Calu3 (cell line): Measurements from ENCODE around the gene THBS4. TPM values are rescaled to one million over a fixed set of nuclear protein-coding genes. Genes with fewer than 3 reads are reported as not detected.

Experiments
- Bru-seq: library from RNA; stranded (reverse); fragments of 400-500 nt; gene quantifications from one replicate; lab custom pipeline; 2021; lab: Mats Ljungman, UMichigan
- BruChase-seq, 2 experiments: library from RNA; stranded (reverse); fragments of 400-500 nt; gene quantifications; one replicate each; lab custom pipeline; 2021; lab: Mats Ljungman, UMichigan
- BruUV-seq: library from RNA; stranded (reverse); fragments of 400-500 nt; replicated peaks from 2 replicates; lab custom pipeline; 2021; lab: Mats Ljungman, UMichigan
- CTCF ChIA-PET: fragments of 300-600 bp; sonication (Branson Sonifier 250); formaldehyde crosslinking; loops from one replicate; lab custom pipeline; 2022; ENCODE audit warnings: antibody characterized with exemption; lab: Charles Lee
- DNase-seq: peaks from one replicate; pipeline ENCODE4 v3.0.0; 2022
- H3K27ac Mint-ChIP-seq: one replicate; pipeline ENCODE4 v1.8.0; 2022; ENCODE audit warnings: mixed read lengths; ENCODE audit not compliant: unreplicated experiment
- H3K27me3 Mint-ChIP-seq: one replicate; pipeline ENCODE4 v1.8.0; 2022; ENCODE audit warnings: mixed read lengths; ENCODE audit not compliant: unreplicated experiment
- H3K36me3 Mint-ChIP-seq: one replicate; pipeline ENCODE4 v1.8.0; 2022; ENCODE audit warnings: mild to moderate bottlenecking, moderate library complexity, mixed read lengths; ENCODE audit not compliant: insufficient read depth, unreplicated experiment
- H3K4me1 Mint-ChIP-seq: one replicate; pipeline ENCODE4 v1.8.0; 2022; ENCODE audit warnings: mild to moderate bottlenecking, low read depth, mixed read lengths; ENCODE audit not compliant: unreplicated experiment
- H3K4me3 Mint-ChIP-seq: one replicate; pipeline ENCODE4 v1.8.0; 2022; ENCODE audit warnings: mild to moderate bottlenecking, low read depth, moderate library complexity, mixed read lengths; ENCODE audit not compliant: unreplicated experiment
- H3K9me3 Mint-ChIP-seq: one replicate; pipeline ENCODE4 v1.8.0; 2022; ENCODE audit warnings: low read depth, mixed read lengths; ENCODE audit not compliant: unreplicated experiment
- CTCF ChIP-seq: fragments of 200-600 bp; IDR thresholded peaks from one replicate; pipeline ENCODE4 v1.8.0; 2022; ENCODE audit warnings: antibody characterized with exemption; ENCODE audit not compliant: unreplicated experiment
- intact Hi-C: fragments of 100-400 bp; cut with micrococcal nuclease; formaldehyde crosslinking; loops from one replicate; pipeline ENCODE4 v1.10.0; 2022; ENCODE audit not compliant: unreplicated experiment
- long read RNA-seq: library from polyadenylated mRNA; stranded (forward); transcript quantifications from one replicate; pipeline ENCODE4 v2.0.0, GENCODE V29; 2022
- total RNA-seq: library from RNA; stranded (reverse); gene quantifications from 2 replicates; pipeline ENCODE4 v1.2.3, GENCODE V29; 2022

Gene THBS4
- total RNA-seq (0.52 and 1.3 TPM in 2 replicates), Bru-seq, nascent RNA (percentile 18 among the genes with signal in this experiment), BruChase-seq, experiment 1, labeled RNA remaining after a 6-hour chase (percentile 15 among the genes with signal in this experiment), BruChase-seq, experiment 2, labeled RNA remaining after a 2-hour chase (percentile 16 among the genes with signal in this experiment)
- long read RNA-seq, partial matches to known transcripts: 0 of 9 reads
- long read RNA-seq, other reads (novel, unspliced or antisense): 9 of 9 reads

GRCh38 chr5:80034962-80035821, at the start of gene THBS4:
THBS4 (plus strand) TSS chr5:80035348; CDS start chr5:80035538, 190 bp downstream.
- DNase-seq: no peak
- peaks cover 61% of the 10 kb centered on the region for H3K27me3 Mint-ChIP-seq
- no peaks in the 10 kb centered on the region for H3K4me1 Mint-ChIP-seq
- TF ChIP-seq CTCF: no peak
- intact Hi-C loops: no loop called here
- H3K4me3 Mint-ChIP-seq: no peak within 1 kb of the TSS
- CTCF ChIA-PET: no interaction called here
- H3K36me3 Mint-ChIP-seq: no peaks in the 10 kb centered on the region
- H3K27ac Mint-ChIP-seq: no peak within 1 kb of the TSS
- H3K9me3 Mint-ChIP-seq: no peaks in the 10 kb centered on the region
- no TSS peak for BruUV-seq

- intact Hi-C loops: no loop called here
- BruUV-seq: no TSS peak
Measured at GRCh38 chr5:79986260-79986659, 48.9 kb upstream of the THBS4 start.

GRCh38 chr5:79990205-79990597, 44.9 kb upstream of the THBS4 start:
- no peak for TF ChIP-seq CTCF
- Mint-ChIP-seq H3K27me3 (no peaks in the 10 kb centered on the region), H3K27ac (peak overlapping the region; percentile 82), H3K36me3 (peaks cover 49% of the 10 kb centered on the region), H3K4me1 (peaks cover 9% of the 10 kb centered on the region), H3K4me3 (peak overlapping the region; percentile 76), H3K9me3 (no peaks in the 10 kb centered on the region)
- BruUV-seq: TSS peak; percentile 78
- DNase-seq: no peak
- intact Hi-C loops: no loop called here
- CTCF ChIA-PET: no interaction called here

More at GRCh38 chr5:79986260-79986659, 48.9 kb upstream of the THBS4 start:
- TF ChIP-seq CTCF: no peak
- CTCF ChIA-PET: no interaction called here
- H3K27ac Mint-ChIP-seq: no peak overlapping the region
- H3K4me1 Mint-ChIP-seq: peaks cover under 1% of the 10 kb centered on the region
- DNase-seq: no peak
- no peaks in the 10 kb centered on the region for H3K9me3 Mint-ChIP-seq
- no peak overlapping the region for H3K4me3 Mint-ChIP-seq
- H3K36me3 Mint-ChIP-seq: peaks cover 46% of the 10 kb centered on the region
- no peaks in the 10 kb centered on the region for H3K27me3 Mint-ChIP-seq

- Mint-ChIP-seq H3K27ac (peak within 1 kb of the TSS; percentile 82), H3K27me3 (no peaks in the 10 kb centered on the region), H3K4me3 (peak within 1 kb of the TSS; percentile 76), H3K4me1 (peaks cover 9% of the 10 kb centered on the region), H3K9me3 (no peaks in the 10 kb centered on the region), H3K36me3 (peaks cover 49% of the 10 kb centered on the region)
- peak; percentile 92 for DNase-seq
- CTCF ChIA-PET: no interaction called here
- intact Hi-C loops: loop anchor here (1.0 kb wide), 1 partner anchor 92 kb away; no protein-coding TSS in a partner anchor
- TF ChIP-seq CTCF: no peak
- BruUV-seq: no TSS peak
Measured at GRCh38 chr5:79990598-79991507, 44.3 kb upstream of the THBS4 start, which contains the start of gene MTX3. MTX3 (minus strand) TSS chr5:79991262; CDS start chr5:79991238, 24 bp downstream.
